ENCODE results near the gene MYBPC1.

The MYBPC1 gene

DNA sequence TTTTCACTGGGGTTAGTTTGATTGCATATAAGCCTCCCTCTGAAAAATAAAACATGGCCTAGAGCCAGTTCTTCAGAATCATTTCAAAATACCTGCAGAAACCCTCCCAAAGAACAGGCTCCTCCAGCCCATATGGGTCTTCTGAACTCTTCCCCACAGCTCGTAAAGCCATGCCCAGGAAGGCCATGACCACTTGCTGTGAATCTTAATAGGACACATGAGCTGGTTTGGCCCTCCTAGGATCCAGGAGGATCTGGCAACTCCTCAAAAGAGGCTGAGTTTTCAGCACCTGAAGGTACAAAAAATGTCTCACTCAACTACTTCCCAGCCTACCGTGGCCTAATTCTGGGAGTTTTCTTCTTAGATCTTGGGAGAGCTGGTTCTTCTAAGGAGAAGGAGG lies 2.4 kb downstream of the MYBPC1 start:
- Histone ChIP-seq H3K27ac (ENCODE audit: extremely low read depth, low read depth, low read length) (no peak overlapping the region), H3K4me3 (ENCODE audit: low read depth, low read length) (no peak overlapping the region), H3K4me1 (ENCODE audit: control insufficient read depth, insufficient read depth, low read length) (peaks cover 15% of the 10 kb centered on the region), H3K9me3 (ENCODE audit: control insufficient read depth, insufficient read depth, low read depth, low read length) (no peaks in the 10 kb centered on the region), H3K36me3 (ENCODE audit: control insufficient read depth in 2 of 2, insufficient read depth in 1 of 2, low read length in 2 of 2) (no peaks in the 10 kb centered on the region)
- TF ChIP-seq, protein P1, sequence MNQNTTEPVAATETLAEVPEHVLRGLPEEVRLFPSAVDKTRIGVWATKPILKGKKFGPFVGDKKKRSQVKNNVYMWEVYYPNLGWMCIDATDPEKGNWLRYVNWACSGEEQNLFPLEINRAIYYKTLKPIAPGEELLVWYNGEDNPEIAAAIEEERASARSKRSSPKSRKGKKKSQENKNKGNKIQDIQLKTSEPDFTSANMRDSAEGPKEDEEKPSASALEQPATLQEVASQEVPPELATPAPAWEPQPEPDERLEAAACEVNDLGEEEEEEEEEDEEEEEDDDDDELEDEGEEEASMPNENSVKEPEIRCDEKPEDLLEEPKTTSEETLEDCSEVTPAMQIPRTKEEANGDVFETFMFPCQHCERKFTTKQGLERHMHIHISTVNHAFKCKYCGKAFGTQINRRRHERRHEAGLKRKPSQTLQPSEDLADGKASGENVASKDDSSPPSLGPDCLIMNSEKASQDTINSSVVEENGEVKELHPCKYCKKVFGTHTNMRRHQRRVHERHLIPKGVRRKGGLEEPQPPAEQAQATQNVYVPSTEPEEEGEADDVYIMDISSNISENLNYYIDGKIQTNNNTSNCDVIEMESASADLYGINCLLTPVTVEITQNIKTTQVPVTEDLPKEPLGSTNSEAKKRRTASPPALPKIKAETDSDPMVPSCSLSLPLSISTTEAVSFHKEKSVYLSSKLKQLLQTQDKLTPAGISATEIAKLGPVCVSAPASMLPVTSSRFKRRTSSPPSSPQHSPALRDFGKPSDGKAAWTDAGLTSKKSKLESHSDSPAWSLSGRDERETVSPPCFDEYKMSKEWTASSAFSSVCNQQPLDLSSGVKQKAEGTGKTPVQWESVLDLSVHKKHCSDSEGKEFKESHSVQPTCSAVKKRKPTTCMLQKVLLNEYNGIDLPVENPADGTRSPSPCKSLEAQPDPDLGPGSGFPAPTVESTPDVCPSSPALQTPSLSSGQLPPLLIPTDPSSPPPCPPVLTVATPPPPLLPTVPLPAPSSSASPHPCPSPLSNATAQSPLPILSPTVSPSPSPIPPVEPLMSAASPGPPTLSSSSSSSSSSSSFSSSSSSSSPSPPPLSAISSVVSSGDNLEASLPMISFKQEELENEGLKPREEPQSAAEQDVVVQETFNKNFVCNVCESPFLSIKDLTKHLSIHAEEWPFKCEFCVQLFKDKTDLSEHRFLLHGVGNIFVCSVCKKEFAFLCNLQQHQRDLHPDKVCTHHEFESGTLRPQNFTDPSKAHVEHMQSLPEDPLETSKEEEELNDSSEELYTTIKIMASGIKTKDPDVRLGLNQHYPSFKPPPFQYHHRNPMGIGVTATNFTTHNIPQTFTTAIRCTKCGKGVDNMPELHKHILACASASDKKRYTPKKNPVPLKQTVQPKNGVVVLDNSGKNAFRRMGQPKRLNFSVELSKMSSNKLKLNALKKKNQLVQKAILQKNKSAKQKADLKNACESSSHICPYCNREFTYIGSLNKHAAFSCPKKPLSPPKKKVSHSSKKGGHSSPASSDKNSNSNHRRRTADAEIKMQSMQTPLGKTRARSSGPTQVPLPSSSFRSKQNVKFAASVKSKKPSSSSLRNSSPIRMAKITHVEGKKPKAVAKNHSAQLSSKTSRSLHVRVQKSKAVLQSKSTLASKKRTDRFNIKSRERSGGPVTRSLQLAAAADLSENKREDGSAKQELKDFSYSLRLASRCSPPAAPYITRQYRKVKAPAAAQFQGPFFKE (tag by site-specific recombination; IDR thresholded peaks at IDR 0.05; ENCODE audit: borderline replicate concordance) = no peak
- no peak for TF ChIP-seq ZNF175 (tag by site-specific recombination; IDR thresholded peaks at IDR 0.05)
- TF ChIP-seq ZNF658 (tag by site-specific recombination; IDR thresholded peaks at IDR 0.05) = no peak
- no peak for TF ChIP-seq ZNF114 (tag by site-specific recombination; IDR thresholded peaks at IDR 0.05)
- no peak for TF ChIP-seq GLI2 (tag by site-specific recombination; IDR thresholded peaks at IDR 0.05; ENCODE audit: borderline replicate concordance, low read depth)
- no peak for TF ChIP-seq ZNF19 (tag by site-specific recombination; IDR thresholded peaks at IDR 0.05; ENCODE audit: low read depth)
- TF ChIP-seq TCF7L2 (IDR thresholded peaks at IDR 0.05; ENCODE audit: borderline replicate concordance, low read depth, low read length) = no peak
- TF ChIP-seq, protein P2, sequence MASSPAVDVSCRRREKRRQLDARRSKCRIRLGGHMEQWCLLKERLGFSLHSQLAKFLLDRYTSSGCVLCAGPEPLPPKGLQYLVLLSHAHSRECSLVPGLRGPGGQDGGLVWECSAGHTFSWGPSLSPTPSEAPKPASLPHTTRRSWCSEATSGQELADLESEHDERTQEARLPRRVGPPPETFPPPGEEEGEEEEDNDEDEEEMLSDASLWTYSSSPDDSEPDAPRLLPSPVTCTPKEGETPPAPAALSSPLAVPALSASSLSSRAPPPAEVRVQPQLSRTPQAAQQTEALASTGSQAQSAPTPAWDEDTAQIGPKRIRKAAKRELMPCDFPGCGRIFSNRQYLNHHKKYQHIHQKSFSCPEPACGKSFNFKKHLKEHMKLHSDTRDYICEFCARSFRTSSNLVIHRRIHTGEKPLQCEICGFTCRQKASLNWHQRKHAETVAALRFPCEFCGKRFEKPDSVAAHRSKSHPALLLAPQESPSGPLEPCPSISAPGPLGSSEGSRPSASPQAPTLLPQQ (tag by site-specific recombination; IDR thresholded peaks at IDR 0.05) = no peak
- no peak for TF ChIP-seq ZFP69B (tag by site-specific recombination; IDR thresholded peaks at IDR 0.05)
- TF ChIP-seq ZXDB (tag by site-specific recombination; IDR thresholded peaks at IDR 0.05) = no peak
- no peak for TF ChIP-seq ZNF146 (tag by site-specific recombination; IDR thresholded peaks at IDR 0.05)
- no peak for TF ChIP-seq ZNF660 (tag by site-specific recombination; IDR thresholded peaks at IDR 0.05)
- TF ChIP-seq, protein P3, sequence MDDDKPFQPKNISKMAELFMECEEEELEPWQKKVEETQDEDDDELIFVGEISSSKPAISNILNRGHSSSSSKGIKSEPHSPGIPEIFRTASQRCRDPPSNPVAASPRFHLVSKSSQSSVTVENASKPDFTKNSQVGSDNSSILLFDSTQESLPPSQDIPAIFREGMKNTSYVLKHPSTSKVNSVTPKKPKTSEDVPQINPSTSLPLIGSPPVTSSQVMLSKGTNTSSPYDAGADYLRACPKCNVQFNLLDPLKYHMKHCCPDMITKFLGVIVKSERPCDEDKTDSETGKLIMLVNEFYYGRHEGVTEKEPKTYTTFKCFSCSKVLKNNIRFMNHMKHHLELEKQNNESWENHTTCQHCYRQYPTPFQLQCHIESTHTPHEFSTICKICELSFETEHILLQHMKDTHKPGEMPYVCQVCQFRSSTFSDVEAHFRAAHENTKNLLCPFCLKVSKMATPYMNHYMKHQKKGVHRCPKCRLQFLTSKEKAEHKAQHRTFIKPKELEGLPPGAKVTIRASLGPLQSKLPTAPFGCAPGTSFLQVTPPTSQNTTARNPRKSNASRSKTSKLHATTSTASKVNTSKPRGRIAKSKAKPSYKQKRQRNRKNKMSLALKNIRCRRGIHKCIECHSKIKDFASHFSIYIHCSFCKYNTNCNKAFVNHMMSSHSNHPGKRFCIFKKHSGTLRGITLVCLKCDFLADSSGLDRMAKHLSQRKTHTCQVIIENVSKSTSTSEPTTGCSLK (tag by site-specific recombination; IDR thresholded peaks at IDR 0.05) = no peak
- no peak for TF ChIP-seq ZNF768 (tag by site-specific recombination; IDR thresholded peaks at IDR 0.05)
- TF ChIP-seq ZBTB1 (tag by site-specific recombination; IDR thresholded peaks at IDR 0.05) = no peak
- no peak for TF ChIP-seq ZNF585B (tag by site-specific recombination; IDR thresholded peaks at IDR 0.05)
- no peak for TF ChIP-seq ZFP41 (tag by site-specific recombination; IDR thresholded peaks at IDR 0.05; ENCODE audit: borderline replicate concordance)
- ChIA-PET POLR2A (no interaction called here), CTCF (no interaction called here)

GRCh38 chr12:101598483-101598882 lies 3.7 kb downstream of the MYBPC1 start:
- Histone ChIP-seq H3K4me1 (ENCODE audit: control insufficient read depth, insufficient read depth, low read length) (peaks cover 15% of the 10 kb centered on the region), H3K36me3 (ENCODE audit: control insufficient read depth in 2 of 2, insufficient read depth in 1 of 2, low read length in 2 of 2) (no peaks in the 10 kb centered on the region), H3K9me3 (ENCODE audit: control insufficient read depth, insufficient read depth, low read depth, low read length) (no peaks in the 10 kb centered on the region), H3K4me3 (ENCODE audit: low read depth, low read length) (no peak overlapping the region), H3K27ac (ENCODE audit: extremely low read depth, low read depth, low read length) (no peak overlapping the region)
- POLR2A ChIA-PET = no interaction called here
- CTCF ChIA-PET = no interaction called here
- TF ChIP-seq ZNF18 (tag by site-specific recombination; IDR thresholded peaks at IDR 0.05) (no peak), ZNF747 (tag by site-specific recombination; IDR thresholded peaks at IDR 0.05) (no peak), RBAK (tag by site-specific recombination; IDR thresholded peaks at IDR 0.05) (no peak), ZNF23 (tag by site-specific recombination; IDR thresholded peaks at IDR 0.05; ENCODE audit: borderline replicate concordance) (no peak), ZNF843 (tag by site-specific recombination; IDR thresholded peaks at IDR 0.05) (no peak), GLIS1 (tag by site-specific recombination; IDR thresholded peaks at IDR 0.05) (no peak), SCRT2 (tag by site-specific recombination; IDR thresholded peaks at IDR 0.05) (no peak)
- TF ChIP-seq, protein P4, sequence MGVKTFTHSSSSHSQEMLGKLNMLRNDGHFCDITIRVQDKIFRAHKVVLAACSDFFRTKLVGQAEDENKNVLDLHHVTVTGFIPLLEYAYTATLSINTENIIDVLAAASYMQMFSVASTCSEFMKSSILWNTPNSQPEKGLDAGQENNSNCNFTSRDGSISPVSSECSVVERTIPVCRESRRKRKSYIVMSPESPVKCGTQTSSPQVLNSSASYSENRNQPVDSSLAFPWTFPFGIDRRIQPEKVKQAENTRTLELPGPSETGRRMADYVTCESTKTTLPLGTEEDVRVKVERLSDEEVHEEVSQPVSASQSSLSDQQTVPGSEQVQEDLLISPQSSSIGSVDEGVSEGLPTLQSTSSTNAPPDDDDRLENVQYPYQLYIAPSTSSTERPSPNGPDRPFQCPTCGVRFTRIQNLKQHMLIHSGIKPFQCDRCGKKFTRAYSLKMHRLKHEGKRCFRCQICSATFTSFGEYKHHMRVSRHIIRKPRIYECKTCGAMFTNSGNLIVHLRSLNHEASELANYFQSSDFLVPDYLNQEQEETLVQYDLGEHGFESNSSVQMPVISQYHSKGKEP (tag by site-specific recombination; IDR thresholded peaks at IDR 0.05) = no peak

Data from HEK293 (cell line).